HG03103 (cell line): ENCODE data around the gene SURF4.
"Not testable (repeated sequence)": the region's sequence is repeated elsewhere in the genome, so short reads cannot be mapped to it uniquely, and the experiment has no call there.

Source experiments
- ATAC-seq: cut with Tn5 transposase; IDR thresholded peaks from one replicate; pipeline ENCODE4 v1.9.1; 2021; ENCODE audit warnings: low read depth; ENCODE audit not compliant: unreplicated experiment

Gene SURF4

DNA sequence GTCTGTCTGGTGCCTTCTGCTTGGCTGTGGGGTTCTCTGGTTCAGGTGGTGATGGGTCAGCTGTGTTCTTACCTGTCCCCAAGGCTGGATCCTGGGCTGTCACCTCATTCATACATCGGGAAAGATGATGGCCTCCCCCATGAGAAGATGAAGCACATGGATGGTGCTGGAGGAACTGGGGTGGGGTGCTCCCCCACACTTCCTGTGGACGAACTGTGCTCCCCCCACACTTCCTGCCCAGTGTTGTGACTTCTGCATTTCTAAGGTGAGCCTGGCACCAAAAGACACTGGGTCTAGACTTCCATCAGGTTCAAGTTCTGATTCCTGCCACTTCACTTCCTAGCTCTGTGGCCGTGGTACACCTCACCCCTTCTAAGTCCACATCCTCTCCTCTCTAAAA, 35.6 kb downstream of the SURF4 start:
- ATAC-seq: no peak

DNA sequence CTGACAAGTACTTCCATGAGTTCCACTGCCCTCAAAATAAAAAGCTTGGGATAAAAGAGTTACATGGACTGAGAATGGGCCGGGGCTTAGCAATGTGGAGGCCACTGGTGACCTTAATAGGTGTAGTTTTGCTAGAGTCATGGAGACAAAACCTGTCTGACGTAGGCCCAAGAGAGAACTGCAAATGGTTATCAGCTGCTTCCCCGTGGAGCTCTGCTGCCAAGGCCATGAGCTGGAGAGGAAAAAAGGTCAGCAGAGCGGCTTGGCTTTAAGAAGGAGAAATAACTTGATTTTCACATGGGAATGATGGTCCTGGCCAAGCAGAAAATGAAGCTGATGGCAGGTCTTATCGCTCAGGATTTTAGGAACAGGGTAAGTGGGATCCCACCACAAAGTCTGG, 36.2 kb downstream of the SURF4 start:
- no peak for ATAC-seq

DNA sequence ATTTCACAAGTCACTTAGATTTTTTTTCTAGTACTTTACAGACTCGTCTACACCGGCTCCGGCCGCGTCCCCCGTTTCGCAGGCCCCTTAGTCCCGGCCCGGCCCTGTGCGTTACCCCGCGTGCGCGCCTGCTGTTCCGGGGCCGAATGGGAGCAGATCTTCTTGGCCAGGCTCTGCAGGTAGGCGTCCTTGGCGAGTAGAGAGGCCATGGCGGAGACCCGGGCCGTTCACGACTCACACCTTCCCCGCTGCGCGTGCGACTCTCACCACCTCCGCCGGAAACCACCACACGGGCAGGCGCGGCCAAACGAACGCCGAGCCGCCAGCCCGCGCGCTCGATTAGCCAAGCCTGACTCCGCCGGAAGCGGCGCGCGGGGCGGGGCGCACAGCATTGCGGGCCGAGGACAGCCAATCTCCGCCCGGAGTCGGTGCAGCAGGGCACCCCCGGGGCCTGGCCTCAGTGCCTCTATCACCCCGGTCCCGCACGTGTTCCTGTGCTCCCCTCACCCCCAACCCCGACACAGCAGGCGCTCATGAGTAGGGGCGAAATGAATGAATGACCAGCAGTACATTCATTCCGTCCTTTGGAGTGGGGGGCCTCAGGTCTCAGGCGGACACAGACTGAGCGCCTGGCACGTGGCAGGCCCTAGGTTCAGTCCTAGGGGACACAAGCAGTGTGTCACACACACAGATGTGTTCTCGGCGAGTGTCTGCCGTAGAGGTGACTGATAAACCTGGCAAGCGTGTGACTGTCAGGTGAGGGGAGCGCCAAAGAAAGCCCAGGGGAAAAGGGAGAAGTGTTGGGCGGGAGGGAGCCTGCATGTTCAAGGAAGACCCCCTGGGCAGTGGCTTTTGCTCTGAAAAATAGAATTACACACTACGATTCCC, 39.7 kb downstream of the SURF4 start, which contains the start of gene SURF6:
Gene SURF6, minus strand, starts transcription at position 265 of the 888 bp plus-strand sequence. Its CDS starts 56 bp downstream, at position 209.
- peak; percentile 79 for ATAC-seq

DNA sequence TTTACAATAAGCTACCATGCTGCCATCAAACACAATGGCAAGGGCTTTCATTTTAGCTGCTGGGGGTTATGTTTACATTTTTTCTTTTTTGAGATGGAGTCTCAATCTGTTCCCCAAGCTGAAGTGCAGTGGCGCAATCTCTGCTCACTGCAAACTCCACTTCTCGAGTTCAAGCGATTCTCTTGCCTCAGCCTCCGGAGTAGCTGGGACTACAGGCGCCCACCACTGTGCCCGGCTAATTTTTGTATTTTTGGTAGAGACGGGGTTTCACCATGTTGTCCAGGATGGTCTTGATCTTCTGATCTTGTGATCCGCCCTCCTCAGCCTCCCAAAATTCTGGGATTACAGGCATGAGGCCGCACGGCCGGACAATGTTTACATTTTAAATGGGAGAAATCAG, 41.0 kb downstream of the SURF4 start:
- ATAC-seq: not testable (repeated sequence)

DNA sequence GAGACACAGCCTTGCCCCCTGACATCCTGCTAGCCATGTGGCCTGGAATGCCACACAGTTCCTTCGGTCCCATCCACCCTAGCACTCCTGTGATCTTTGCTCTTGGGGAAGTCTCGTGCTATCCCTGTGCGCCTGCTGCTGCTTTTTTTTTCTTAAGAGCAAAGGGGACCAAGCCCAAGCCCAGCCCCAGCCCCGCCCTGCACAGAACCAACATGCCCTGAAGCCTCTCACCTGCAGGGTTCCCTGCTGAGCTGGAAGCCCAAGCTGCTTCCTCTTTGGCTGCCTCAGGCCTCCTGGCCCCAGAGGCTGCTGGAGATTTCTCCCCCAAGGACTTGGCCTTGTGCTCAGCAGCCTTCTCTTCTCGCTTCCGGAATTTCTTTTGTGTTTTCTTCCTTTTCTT, 41.7 kb downstream of the SURF4 start:
- no peak for ATAC-seq

DNA sequence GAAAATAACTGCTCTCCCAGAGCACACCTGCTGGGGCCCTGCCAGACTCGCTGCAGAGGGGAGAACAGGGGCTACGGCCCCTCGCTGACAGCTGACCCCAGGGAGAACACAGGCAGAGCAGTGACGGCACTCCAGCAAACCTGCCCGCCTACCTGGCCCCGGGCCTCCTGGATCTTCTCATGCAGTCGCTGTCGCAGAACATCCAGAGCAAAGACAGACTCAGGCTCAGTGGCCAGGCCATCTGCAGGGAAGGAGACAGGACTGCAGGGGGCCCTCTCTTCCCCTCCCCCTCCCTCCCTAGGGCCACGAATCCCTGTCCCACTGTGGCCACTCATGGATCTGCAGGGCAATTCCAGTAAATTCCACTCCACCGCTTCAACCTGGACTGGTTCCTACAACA, 42.3 kb downstream of the SURF4 start:
- no peak for ATAC-seq

DNA sequence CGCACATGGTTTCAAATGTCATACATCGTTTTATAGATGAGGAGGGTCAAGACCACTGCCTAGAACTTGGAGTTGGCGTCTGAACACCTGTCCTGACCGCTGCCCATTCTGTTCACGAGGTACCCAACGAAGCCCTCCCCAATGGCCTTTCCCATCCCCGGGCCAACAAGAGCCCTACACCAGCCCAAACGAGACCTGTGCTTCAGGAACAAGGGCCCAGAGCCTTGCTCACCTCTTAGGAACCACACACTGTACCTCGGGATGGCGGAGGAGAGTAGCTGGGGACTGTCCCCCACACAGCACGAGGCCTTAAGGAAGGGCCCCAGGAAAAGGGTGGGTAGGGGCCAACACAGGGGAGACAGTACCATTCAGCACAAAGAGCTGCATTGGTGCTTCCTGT, 42.8 kb downstream of the SURF4 start:
- no peak for ATAC-seq

DNA sequence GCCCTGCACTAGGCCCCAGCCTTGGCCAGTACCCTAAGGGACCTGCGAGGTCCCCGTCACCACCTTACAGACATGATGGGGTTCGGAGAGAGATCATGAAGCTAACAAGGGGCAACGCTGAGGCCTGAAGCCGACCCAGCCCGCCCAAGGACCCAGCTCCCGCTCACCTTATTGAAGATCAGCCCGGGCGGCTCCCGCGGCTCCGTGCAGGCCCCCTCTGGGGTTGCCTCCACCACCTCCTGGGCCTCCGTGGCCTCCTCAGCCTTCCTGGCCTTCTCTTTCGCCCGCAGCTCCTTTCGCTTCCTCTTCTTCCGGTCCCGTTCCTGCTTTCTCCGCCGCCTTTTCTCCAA, 43.5 kb downstream of the SURF4 start:
- no peak for ATAC-seq

DNA sequence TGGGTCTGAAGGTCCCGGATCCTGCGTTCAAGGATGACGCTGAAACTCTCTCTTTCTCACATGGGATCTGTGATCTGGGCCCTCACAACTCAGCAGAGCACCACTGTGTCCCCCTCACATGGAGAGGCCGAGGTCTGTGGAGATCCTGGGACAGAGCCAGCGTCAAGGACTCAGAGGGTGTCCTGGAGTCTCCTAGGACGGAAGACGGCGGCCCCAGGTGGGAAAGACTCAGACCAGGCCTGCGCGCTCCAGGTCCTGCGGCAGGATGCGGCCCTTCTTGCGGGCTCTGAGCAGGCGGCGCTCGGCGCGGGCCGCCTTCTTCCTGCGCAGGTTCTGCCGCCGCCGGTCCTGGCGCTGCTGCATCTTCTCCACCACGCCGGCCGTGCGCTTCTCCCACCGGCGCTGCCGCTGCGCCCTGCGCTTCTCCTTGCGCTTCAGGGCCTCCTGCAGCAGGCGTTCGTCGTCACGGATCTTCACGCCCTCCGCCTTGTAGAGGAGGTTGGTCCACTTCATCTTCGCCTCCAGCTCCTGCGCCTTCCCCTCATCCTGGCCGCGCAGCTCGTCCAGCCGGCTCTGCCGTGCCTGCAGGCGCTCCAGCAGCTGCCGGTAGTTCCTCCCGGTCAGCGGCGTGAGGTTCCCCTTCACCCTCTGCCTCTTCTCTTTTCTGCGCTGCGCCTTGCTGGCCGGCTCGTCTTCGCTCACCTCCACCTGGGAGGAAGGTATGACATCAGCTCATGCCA, 44.0 kb downstream of the SURF4 start:
- ATAC-seq: no peak

DNA sequence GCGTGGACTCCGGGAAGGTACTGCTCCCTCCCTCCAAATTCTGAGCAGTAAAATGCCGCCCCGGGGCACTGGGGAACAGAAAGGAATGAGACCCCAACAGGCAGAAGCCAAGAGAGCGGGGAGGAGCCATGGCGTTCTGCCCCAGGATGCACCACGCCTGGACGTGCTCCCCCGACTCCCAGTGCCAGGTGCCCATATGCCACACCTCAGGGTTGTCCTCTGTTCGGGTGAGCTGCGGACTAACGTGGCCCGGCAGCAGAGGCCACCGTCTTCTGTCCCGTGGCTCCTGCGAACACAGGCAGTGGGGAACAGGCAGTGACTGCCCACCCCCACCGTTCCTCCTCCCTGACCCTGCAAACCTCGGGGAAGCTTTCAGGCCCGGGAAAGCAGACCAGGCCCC, 44.6 kb downstream of the SURF4 start:
- ATAC-seq: no peak

DNA sequence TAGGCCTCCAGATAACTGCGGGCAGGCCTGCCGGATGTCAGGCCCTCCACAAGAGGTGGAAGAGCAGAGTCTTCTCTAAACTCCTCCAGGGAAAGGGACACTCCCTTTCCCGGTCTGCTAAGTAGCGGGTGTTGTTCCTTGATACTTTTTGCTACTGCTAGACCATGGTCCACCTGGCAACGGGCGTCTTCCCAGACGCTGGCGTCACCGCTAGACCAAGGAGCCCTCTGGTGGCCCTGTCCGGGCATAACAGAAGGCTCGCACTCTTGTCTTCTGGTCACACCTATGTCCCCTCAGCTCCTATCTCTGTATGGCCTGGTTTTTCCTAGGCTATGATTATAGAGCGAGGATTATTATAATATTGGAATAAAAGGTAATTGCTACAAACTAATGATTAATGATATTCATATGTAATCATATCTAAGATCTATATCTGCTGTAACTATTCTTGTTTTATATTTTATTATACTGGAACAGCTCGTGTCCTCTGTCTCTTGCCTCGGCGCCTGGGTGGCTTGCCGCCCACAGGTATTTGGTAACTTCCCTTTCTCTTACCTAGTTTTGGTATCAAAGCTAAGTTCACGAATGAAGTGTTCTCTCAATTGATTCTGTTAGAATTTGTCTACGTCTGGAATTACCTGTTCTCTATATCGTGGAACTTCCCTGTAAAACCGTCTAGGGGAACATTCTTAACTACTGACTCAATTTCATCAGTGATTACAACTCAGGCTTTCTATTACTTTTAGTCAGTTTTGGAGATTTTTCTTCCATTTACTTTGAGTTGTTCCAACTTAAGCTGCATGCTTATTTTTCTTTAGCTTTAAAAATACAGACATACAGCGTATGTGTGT, 46.3 kb downstream of the SURF4 start:
- ATAC-seq: not testable (repeated sequence)

DNA sequence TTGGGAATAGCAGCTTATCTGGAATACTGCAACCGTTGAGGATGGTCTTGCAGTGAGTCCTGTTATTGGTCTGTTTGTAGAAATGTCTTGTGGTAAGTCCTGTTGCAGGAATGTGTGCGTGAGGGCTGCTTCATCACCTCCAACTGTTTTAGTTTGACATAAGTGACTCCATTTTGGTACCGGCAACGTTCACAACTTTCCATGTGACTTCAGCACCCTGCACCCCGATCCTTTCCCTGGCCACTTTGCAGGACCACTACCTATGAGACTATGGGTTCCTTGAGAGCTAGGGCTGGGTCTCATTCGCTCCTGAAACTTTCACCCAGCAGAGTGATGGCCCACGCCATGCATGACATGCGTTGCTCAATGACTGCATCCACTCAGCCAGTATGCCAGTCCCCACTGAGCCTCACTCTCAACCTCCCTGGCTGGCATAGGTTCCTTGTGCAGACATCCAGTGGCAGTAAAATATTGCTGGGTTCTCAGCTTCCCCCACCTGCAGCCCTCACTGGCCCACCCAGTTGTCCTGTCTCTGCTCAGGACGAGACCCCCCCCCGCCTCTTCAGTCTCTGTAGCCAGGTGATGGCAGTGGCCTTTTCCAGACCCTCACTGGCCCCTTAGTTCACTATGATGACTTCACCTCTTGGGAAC, 47.9 kb downstream of the SURF4 start:
- ATAC-seq: no peak

DNA sequence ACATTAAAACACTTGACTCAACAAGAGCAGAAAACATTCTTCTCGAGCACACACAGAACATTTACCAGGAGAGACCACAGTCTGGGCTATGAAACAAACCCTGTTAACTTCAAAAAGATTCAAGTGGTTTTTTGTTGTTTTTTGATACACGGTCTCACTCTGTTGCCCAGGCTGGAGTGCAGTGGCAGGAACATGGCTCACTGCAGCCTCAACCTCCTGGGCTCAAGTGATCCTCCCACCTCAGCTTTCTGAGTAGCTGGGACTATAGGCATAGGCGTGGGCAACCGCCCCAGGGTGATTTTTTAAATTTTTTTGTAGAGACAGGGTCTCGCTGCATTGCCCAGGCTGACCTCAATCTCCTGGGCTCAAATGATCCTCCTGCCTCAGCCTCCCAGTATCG, 48.8 kb downstream of the SURF4 start:
- ATAC-seq: not testable (repeated sequence)

DNA sequence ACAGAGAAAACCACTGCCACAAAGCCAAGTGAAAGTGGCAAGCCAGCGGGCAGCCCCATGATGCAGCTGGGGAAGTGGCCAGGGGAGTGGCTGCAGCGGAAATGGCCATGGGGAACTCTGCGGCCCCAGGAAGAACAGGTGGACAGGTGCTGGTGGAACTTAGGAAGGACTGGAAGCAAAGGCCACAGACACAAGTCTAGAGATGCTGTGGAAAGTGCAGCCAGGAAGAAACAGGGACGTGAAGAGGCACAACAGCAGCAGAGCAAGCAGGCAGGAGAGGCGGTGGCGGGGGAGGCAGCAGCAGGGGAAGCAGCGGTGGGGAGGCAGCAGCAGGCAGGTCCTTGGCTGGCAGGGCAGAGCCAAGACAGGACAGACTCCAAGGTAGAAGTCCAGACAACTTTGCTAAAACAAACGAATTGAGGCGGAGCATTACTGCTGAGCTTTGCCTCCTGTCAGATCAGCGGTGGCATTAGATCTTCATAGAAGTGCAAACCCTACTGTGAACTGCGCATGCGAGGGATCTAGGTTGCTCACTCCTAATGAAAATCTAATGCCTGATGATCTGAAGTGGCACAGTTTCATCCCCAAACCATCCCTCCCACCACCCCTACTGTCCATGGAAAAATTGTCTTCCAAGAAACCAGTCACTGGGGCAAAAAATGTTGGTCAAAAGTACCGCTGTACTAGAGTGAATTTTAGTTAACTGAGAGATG, 51.7 kb downstream of the SURF4 start:
- no peak for ATAC-seq

DNA sequence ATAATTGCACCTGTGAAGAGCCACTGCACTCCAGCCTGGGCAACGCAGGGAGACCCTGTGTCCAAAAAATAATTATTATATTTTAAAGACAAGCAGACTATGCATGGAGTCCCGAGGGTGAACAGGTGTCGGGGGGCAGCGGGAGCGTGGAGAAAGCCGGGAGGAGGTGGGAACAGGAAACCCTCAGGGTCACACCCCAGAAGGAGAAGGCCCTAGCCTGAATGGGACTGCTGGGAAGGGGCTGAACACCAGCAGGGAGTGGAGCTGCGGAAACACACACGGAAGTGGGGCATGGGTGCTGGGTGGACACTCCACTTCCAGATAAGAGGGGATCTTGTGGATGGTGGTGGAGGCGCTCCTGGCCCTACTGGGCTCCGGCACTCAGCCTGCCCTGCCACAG, 52.6 kb downstream of the SURF4 start:
- ATAC-seq: no peak

DNA sequence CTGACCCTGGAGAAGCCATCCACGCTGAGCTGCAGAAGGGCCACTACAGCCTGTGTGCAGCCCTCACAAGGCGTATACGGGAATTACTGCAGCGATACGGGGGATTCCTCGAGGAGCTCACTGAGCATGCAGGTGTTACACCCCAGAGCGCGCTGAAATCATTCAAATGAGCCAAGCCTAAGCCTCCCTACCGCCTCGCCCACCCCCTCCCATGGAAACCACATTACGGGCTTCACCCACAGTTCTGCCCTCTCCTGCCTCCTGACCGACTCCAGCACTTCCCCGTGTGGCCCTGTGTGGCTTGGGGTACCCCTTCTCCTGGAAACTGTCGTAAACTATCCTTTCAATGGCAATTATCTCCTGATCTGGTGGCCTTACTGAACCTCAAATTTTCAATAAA, 53.2 kb downstream of the SURF4 start:
- ATAC-seq: no peak

DNA sequence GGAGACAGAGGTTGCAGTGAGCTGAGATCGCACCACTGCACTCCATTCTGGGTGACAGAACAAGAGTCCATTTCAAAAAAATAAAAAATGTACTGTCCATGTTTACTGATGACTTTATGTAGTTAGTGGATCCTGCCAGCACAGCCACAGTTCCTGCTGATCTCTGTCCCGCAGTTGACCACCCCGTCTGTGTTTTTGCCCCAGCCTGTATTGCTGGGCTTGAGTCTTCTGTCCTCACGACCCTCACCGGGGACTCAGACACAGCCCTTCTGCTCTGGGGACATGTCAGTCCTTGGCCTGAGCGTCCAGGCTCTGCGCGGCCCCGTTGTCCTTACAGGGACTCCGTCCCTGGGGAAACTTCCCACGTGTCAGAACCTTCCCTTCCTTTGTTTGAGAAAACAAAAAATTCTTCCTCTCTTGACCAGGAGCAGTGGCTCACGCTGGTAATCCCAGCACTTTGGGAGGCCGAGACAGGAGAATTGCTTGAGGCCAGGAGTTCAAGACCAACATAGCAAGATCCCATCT, 54.4 kb downstream of the SURF4 start:
- no peak for ATAC-seq

DNA sequence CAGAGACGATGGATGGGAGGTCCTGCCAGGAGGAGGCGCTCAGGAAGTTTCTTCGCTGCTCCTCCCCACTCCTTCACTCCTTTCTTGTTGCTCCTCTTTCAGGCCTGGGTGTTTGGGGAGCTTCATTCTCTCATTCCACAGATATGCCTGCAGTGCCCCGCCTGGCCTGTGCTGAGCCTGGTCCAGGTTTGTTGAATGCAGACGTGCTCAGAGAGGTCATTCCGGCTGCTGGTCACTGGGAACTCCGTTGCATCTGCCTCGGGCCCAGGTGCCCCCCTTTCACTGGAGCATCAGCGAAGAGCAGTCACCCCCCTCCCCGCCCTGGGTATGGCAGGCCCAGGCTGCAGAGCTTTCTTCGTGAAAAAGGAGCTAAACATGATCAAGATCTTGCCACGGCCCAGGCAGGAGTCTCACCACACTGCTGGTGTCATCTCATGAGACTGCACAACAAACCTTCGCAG, 55.4 kb downstream of the SURF4 start:
- ATAC-seq: no peak

DNA sequence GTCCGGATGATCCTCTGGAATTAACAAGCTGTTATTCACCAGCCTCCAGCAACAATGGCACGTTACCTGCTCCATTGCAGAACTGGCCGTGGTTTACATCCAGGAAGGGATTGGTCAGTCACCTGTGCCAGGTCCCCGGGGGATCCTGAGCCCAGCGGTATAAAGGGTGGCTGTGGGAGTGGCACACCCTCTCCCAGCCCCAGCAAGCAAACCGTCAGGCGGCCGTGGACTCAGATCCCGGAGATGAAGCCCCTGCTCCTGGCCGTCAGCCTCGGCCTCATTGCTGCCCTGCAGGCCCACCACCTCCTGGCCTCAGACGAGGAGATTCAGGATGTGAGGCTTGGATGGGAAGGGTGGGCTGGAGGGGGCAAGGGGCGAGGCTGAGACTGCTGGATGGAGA, 58.3 kb downstream of the SURF4 start:
- ATAC-seq: not testable (repeated sequence)

DNA sequence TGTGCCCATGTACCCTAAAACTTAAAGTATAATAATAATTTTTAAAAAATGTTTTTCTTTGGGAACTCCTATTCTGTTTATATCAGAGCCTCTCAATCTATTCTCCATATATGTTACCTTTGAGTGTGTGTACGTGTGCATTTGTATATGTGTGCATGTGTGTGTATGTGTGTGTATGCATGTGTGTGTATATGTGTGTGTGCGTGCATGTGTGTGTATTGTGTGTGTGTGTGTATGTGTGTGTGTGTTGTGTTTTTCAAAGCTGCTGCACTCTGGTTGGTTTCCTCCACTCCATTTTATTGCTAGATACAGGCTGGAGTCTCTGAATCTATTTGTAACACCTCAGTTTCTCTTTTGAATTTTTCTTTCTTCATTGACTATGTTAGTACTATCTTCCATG, 59.9 kb downstream of the SURF4 start:
- ATAC-seq: no peak
